Measurements from ENCODE around the gene SMAD7. TPM values are rescaled to one million over a fixed set of nuclear protein-coding genes. Genes with fewer than 3 reads are reported as not detected.

Gene SMAD7
- total RNA-seq, 4 donors from 2014 or later, result 9.1 to 13.4 (median 10.8) TPM

- intact Hi-C loops (cut with DNase I; ENCODE audit: low total_unique reads) (no loop called here), in situ Hi-C loops (cut with MboI; ENCODE audit: low sequenced_read_pairs in 4 of 4) (no loop called here)
- Histone ChIP-seq H3K4me3 (no peak overlapping the region), H3K9me3 (no peaks in the 10 kb centered on the region), H3K36me3 (no peaks in the 10 kb centered on the region), H3K27me3 (no peaks in the 10 kb centered on the region), H3K4me1 (peaks cover 3 to 5% of the 10 kb centered on the region in 2 donors), H3K27ac (no peak overlapping the region)
- no peak for ATAC-seq
- TF ChIP-seq, protein P1, sequence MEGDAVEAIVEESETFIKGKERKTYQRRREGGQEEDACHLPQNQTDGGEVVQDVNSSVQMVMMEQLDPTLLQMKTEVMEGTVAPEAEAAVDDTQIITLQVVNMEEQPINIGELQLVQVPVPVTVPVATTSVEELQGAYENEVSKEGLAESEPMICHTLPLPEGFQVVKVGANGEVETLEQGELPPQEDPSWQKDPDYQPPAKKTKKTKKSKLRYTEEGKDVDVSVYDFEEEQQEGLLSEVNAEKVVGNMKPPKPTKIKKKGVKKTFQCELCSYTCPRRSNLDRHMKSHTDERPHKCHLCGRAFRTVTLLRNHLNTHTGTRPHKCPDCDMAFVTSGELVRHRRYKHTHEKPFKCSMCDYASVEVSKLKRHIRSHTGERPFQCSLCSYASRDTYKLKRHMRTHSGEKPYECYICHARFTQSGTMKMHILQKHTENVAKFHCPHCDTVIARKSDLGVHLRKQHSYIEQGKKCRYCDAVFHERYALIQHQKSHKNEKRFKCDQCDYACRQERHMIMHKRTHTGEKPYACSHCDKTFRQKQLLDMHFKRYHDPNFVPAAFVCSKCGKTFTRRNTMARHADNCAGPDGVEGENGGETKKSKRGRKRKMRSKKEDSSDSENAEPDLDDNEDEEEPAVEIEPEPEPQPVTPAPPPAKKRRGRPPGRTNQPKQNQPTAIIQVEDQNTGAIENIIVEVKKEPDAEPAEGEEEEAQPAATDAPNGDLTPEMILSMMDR (IDR thresholded peaks at IDR 0.05 in 4 of 5, conservative IDR thresholded peaks at IDR 0.05 in 1 of 5), result no peak
- no peak for TF ChIP-seq POLR2A (IDR thresholded peaks at IDR 0.05)
- no peak for DNase-seq
Observed at GRCh38 chr18:48979944-48980890, 29.5 kb upstream of the SMAD7 start.

DNA sequence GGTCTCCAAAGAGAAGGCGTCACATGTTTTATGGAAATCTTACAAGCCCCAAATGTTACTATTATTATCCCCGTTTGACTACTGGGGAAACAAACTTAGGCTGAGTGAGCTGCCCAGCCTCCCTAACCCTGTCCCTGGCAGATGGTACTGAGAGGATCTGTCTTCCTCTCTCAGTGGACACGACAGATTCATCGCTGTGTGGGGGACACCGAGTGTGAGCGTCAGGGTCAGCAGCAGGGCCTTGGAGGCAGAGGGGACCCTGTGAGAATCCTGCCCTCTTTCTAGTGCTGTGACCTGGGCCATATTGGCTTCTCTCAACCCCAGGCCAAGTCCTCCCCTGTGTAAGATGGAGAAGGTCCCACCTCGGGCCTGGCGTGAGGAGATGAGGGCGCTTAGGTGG is 27.1 kb upstream of the SMAD7 start:
- intact Hi-C loops (cut with DNase I; ENCODE audit: low total_unique reads) (loop anchor here (2.0 kb wide), 1 partner anchor 43 kb away; no protein-coding TSS in a partner anchor), in situ Hi-C loops (cut with MboI; ENCODE audit: low sequenced_read_pairs in 4 of 4) (no loop called here)
- Histone ChIP-seq H3K27ac (no peak overlapping the region), H3K9me3 (no peaks in the 10 kb centered on the region), H3K27me3 (no peaks in the 10 kb centered on the region), H3K4me3 (no peak overlapping the region), H3K36me3 (no peaks in the 10 kb centered on the region), H3K4me1 (peaks cover 3 to 5% of the 10 kb centered on the region in 2 donors)
- TF ChIP-seq POLR2A (IDR thresholded peaks at IDR 0.05), result no peak
- TF ChIP-seq, protein P1 (IDR thresholded peaks at IDR 0.05 in 4 of 5, conservative IDR thresholded peaks at IDR 0.05 in 1 of 5), result no peak
- no peak for DNase-seq
- no peak for ATAC-seq

- ATAC-seq (peak; percentile 79 to 83), DNase-seq (peak; percentile 37 to 75)
- in situ Hi-C loops (cut with MboI; ENCODE audit: low sequenced_read_pairs in 4 of 4), result no loop called here
- intact Hi-C loops (cut with DNase I; ENCODE audit: low total_unique reads), result loop anchor here (1.0 to 2.0 kb wide), 2 partner anchors 20 to 41 kb away; no protein-coding TSS in a partner anchor
- Histone ChIP-seq H3K36me3 (no peaks in the 10 kb centered on the region), H3K4me3 (peak overlapping the region; percentile 57 to 95 (median 73)), H3K27ac (peak overlapping the region; percentile 82 to 96 (median 87)), H3K9me3 (no peaks in the 10 kb centered on the region), H3K4me1 (peaks cover 3 to 5% of the 10 kb centered on the region in 2 donors), H3K27me3 (no peaks in the 10 kb centered on the region)
- TF ChIP-seq, protein P1 (IDR thresholded peaks at IDR 0.05 in 4 of 5, conservative IDR thresholded peaks at IDR 0.05 in 1 of 5), result peak in 2 of 5 experiments; percentile 15 to 20
- TF ChIP-seq POLR2A (IDR thresholded peaks at IDR 0.05), result peak; percentile 80 to 85
Observed at GRCh38 chr18:48975817-48976649, 25.3 kb upstream of the SMAD7 start.

DNA sequence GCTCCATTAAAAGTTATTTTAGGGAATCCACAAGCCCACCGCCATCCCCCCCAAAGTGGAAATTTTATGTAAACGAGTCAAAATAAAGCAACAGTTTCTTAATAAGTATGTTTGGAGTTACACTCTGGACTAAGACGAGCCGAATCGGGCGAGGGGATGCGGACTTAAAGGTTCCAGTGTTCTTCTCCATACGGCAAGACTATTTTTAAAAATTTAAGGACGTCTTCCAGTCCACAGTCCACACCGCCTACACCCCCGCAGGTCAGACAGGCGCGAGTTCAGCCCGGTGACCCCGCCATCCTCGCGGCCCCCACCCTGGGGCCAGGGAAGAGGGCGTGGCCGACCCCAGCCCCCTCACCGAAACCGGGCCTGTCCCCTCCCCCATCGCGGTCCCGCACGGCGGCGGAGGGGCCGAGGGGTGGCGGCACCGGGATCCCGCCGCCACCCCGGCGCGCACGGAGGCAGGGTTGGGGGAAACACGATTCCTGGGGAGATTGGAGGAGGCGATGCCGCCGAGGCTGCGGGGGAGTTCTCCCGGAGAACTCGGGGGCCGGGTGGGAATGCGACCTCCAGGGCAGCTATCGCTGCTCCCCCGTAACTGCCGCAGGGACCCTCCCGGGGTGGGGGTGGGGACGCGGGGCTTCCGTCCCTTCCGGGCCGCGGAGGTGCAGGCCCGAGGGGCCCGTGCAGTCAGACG is 24.5 kb upstream of the SMAD7 start:
- Histone ChIP-seq H3K36me3 (no peaks in the 10 kb centered on the region), H3K4me3 (peak overlapping the region; percentile 57 to 95 (median 73)), H3K4me1 (peaks cover 3 to 5% of the 10 kb centered on the region in 2 donors), H3K9me3 (no peaks in the 10 kb centered on the region), H3K27ac (peak overlapping the region; percentile 82 to 96 (median 87)), H3K27me3 (no peaks in the 10 kb centered on the region)
- in situ Hi-C loops (cut with MboI; ENCODE audit: low sequenced_read_pairs in 4 of 4), result no loop called here
- ATAC-seq (peak; percentile 27 to 37), DNase-seq (no peak)
- TF ChIP-seq POLR2A (IDR thresholded peaks at IDR 0.05), result no peak
- TF ChIP-seq, protein P1 (IDR thresholded peaks at IDR 0.05 in 4 of 5, conservative IDR thresholded peaks at IDR 0.05 in 1 of 5), result no peak
- intact Hi-C loops (cut with DNase I; ENCODE audit: low total_unique reads), result loop anchor here (1.0 kb wide), 1 partner anchor 19 kb away; no protein-coding TSS in a partner anchor

Data from gastrocnemius medialis (tissue), 4 donors.